Measurements from ENCODE around the gene MYO18B.

- TF ChIP-seq POLR2AphosphoS5 (IDR thresholded peaks at IDR 0.05) = no peak
- TF ChIP-seq EP300 (IDR thresholded peaks at IDR 0.05) = no peak
- TF ChIP-seq CTCF (IDR thresholded peaks at IDR 0.05) = no peak
Measured at GRCh38 chr22:25772288-25772687, 30.3 kb downstream of the MYO18B start.

Measured in esophagus muscularis mucosa (tissue), 4 donors.